Osteoblast (primary cell): ENCODE measurements around the gene RNF187. TPM values are rescaled to one million over a fixed set of nuclear protein-coding genes. Genes with fewer than 3 reads are reported as not detected.

ENCODE experiments used
- DNase-seq: peaks from one replicate; pipeline ENCODE4 v3.0.0; 2011; ENCODE audit warnings: low spot score, mixed read lengths; ENCODE audit not compliant: insufficient read length; ENCODE audit errors: missing footprints
- H2AFZ ChIP-seq: 2 replicates; pipeline ENCODE4 v1.6.0; 2011; ENCODE audit warnings: mild to moderate bottlenecking, low read length
- H3K27ac ChIP-seq: 2 replicates; pipeline ENCODE4 v1.5.1; 2011; ENCODE audit warnings: mild to moderate bottlenecking, low read depth, low read length, moderate library complexity
- H3K27me3 ChIP-seq: 2 replicates; pipeline ENCODE4 v1.6.0; 2012; ENCODE audit warnings: mild to moderate bottlenecking, control low read depth, inconsistent platforms, low read length, moderate library complexity; ENCODE audit not compliant: insufficient read depth
- H3K36me3 ChIP-seq: 2 replicates; pipeline ENCODE4 v1.5.1; 2011; ENCODE audit warnings: mild to moderate bottlenecking, low read length, control low read depth, moderate library complexity; ENCODE audit not compliant: insufficient read depth
- H3K4me1 ChIP-seq: 2 replicates; pipeline ENCODE4 v1.5.1; 2011; ENCODE audit warnings: mild to moderate bottlenecking, low read length, control low read depth, moderate library complexity; ENCODE audit not compliant: insufficient read depth
- H3K4me2 ChIP-seq: 2 replicates; pipeline ENCODE4 v1.6.0; 2011; ENCODE audit warnings: mild to moderate bottlenecking, low read length; ENCODE audit not compliant: insufficient read depth
- H3K4me3 ChIP-seq: fragments of 200-600 bp; sonication (generic); 3 replicates; pipeline ENCODE4 v1.5.1; 2012; ENCODE audit warnings: mild to moderate bottlenecking, low read length, inconsistent platforms; ENCODE audit not compliant: insufficient read depth
- H3K79me2 ChIP-seq: 2 replicates; pipeline ENCODE4 v1.6.0; 2012; ENCODE audit warnings: mild to moderate bottlenecking, low read length, control low read depth, inconsistent platforms; ENCODE audit not compliant: insufficient read depth
- H3K9me3 ChIP-seq: 2 replicates; pipeline ENCODE4 v1.5.1; 2011; ENCODE audit warnings: low read depth, low read length, control low read depth
- H4K20me1 ChIP-seq: 2 replicates; pipeline ENCODE4 v1.6.0; 2012; ENCODE audit warnings: mild to moderate bottlenecking, low read length, control low read depth; ENCODE audit not compliant: insufficient read depth
- CTCF ChIP-seq: IDR thresholded peaks from 2 replicates; pipeline ENCODE4 v1.5.1; 2011; ENCODE audit warnings: mild to moderate bottlenecking, low read depth, low read length, moderate library complexity; ENCODE audit errors: extremely low read depth
- total RNA-seq: library from RNA; depleted of rRNA; stranded (reverse); fragments of >200 nt; gene quantifications from 2 replicates; pipeline ENCODE4 v1.2.3, GENCODE V29; 2012

The RNF187 gene
- total RNA-seq, 1 donor = 52.5 TPM

GRCh38 chr1:228508840-228509415 is 21.7 kb downstream of the RNF187 start:
- Histone ChIP-seq H3K27me3 (peaks cover 10% of the 10 kb centered on the region), H3K4me3 (no peak overlapping the region), H3K27ac (no peak overlapping the region), H3K36me3 (no peaks in the 10 kb centered on the region), H2AFZ (no peak overlapping the region), H4K20me1 (no peaks in the 10 kb centered on the region), H3K4me1 (no peaks in the 10 kb centered on the region), H3K79me2 (no peaks in the 10 kb centered on the region), H3K4me2 (no peak overlapping the region), H3K9me3 (no peaks in the 10 kb centered on the region)
- no peak for TF ChIP-seq CTCF
- peak; percentile 53 for DNase-seq

- no peaks in the 10 kb centered on the region for H3K4me1 ChIP-seq
- TF ChIP-seq CTCF = no peak
- no peak overlapping the region for H3K27ac ChIP-seq
- H2AFZ ChIP-seq = no peak overlapping the region
- no peak overlapping the region for H3K4me2 ChIP-seq
- no peaks in the 10 kb centered on the region for H3K79me2 ChIP-seq
- no peaks in the 10 kb centered on the region for H4K20me1 ChIP-seq
- H3K27me3 ChIP-seq = peaks cover 10% of the 10 kb centered on the region
- no peak overlapping the region for H3K4me3 ChIP-seq
- H3K36me3 ChIP-seq = no peaks in the 10 kb centered on the region
- no peak for DNase-seq
- no peaks in the 10 kb centered on the region for H3K9me3 ChIP-seq
Measured at GRCh38 chr1:228510101-228510802, 23.1 kb downstream of the RNF187 start.

- H2AFZ ChIP-seq = no peak overlapping the region
- no peaks in the 10 kb centered on the region for H3K36me3 ChIP-seq
- peak; percentile 67 for DNase-seq
- no peak for TF ChIP-seq CTCF
- no peaks in the 10 kb centered on the region for H3K4me1 ChIP-seq
- no peak overlapping the region for H3K4me2 ChIP-seq
- no peaks in the 10 kb centered on the region for H3K79me2 ChIP-seq
- no peaks in the 10 kb centered on the region for H4K20me1 ChIP-seq
- no peak overlapping the region for H3K27ac ChIP-seq
- H3K4me3 ChIP-seq = no peak overlapping the region
- peaks cover 14% of the 10 kb centered on the region for H3K27me3 ChIP-seq
- H3K9me3 ChIP-seq = no peaks in the 10 kb centered on the region
Measured at GRCh38 chr1:228510803-228511413, 23.7 kb downstream of the RNF187 start.
